Stomach (tissue), 4 donors: ENCODE measurements around the gene C17orf113.

Source experiments
- CTCF ChIP-seq, 7 experiments: fragments of 450-650 bp in 4 of 7; fragments of 200-600 bp in 3 of 7; sonication (generic) in 3 of 7; IDR thresholded peaks; one replicate each; pipeline ENCODE4 v1.5.1; 2016 to 2019; ENCODE audit warnings: antibody characterized with exemption in 7 of 7, control low read depth in 2 of 7, mild to moderate bottlenecking in 1 of 7
- POLR2A ChIP-seq, 4 donors: fragments of 450-650 bp; IDR thresholded peaks; one replicate each; pipeline ENCODE4 v1.6.1; 2016; ENCODE audit warnings: antibody characterized with exemption in 4 of 4, control low read depth in 2 of 4, mild to moderate bottlenecking in 1 of 4, moderate library complexity in 1 of 4

DNA sequence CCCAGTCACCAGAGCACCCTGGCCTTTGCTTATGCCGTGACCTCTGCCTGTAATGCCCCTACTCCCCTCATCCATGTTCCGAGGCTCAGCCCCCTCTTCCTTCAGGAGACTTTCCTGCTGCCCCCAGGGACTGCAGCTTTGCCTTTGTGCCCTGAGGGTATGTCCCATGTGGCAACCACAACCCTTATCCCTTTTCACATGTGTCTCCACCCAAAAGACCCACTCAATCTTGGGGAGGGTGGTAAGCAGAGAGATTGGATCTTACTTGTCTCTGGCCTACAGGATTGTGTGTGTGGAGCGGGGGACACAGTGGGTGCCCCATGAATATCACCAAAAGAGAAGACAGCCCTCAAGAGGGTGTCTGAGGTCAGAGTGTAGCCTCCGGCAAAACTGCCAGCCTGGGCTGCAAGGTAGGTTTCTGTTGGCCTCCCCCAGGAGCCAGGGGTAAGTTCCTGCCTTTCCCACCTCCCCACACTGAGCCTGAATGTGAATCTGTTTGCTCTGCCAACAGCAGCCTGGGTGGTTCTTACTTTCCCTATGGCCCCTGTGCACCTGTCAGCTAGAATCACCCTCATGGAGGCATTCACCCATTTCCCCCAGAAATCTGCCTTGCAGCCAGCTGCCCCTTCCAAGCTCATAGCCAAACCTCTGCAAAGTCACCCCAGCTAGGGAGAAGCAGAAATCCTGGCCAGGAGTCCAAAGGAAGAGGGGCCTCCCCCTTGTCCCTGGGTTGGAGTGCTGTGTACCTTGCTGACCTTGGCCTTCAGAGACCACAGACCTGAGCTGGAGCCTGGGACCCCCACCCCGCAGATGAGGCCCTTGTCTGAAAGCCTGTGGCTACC is 11.5 kb upstream of the C17orf113 start:
- TF ChIP-seq CTCF (IDR thresholded peaks at IDR 0.05) (no peak), POLR2A (IDR thresholded peaks at IDR 0.05) (no peak)
